OCI-LY1 (cell line): ENCODE data around the gene MYO18B.

Source experiments
- EZH2 ChIP-seq: fragments of 200-600 bp; sonication (generic), shearing (Covaris generic); IDR thresholded peaks from 2 replicates; pipeline ENCODE4 v1.8.0; 2017; ENCODE audit warnings: borderline replicate concordance, mixed run types, mild to moderate bottlenecking, antibody characterized with exemption, low read length, moderate library complexity, mixed read lengths
- TF ChIP-seq, protein P1 (sequence below): fragments of 200-600 bp; sonication (generic), shearing (Covaris generic); IDR thresholded peaks from 2 replicates; pipeline ENCODE4 v1.5.1; 2017; ENCODE audit warnings: mild to moderate bottlenecking, antibody characterized with exemption, low read length, moderate library complexity, mixed read lengths

DNA sequence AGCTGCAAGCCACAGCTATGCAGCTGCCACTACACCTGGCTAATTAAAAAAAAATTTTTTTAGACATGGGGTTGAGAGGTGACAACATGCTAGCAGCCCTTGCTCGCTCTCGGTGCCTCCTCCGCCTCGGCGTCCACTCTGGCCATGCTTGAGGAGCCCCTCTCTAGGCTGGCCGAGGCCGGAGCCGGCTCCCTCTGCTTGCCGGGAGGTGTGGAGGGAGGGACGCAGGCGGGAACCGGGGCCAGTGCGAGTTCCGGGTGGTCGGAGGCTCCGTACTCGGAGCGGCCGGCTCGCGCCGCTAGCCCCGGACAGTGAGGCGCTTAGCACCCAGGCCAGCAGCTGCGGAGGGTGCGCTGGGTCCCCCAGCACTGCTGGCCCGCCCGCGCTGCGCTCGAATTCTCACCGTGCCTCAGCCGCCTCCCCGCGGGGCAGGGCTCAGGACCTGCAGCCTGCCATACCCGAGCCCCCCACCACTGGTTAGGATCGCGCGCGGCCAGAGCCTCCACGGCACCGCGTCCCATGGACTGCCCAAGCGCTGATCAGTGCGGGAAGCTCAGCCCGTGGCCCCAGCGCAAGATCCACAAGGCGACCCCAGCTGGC is 10.7 kb downstream of the MYO18B start:
- no peak for TF ChIP-seq EZH2
- TF ChIP-seq, protein P1, sequence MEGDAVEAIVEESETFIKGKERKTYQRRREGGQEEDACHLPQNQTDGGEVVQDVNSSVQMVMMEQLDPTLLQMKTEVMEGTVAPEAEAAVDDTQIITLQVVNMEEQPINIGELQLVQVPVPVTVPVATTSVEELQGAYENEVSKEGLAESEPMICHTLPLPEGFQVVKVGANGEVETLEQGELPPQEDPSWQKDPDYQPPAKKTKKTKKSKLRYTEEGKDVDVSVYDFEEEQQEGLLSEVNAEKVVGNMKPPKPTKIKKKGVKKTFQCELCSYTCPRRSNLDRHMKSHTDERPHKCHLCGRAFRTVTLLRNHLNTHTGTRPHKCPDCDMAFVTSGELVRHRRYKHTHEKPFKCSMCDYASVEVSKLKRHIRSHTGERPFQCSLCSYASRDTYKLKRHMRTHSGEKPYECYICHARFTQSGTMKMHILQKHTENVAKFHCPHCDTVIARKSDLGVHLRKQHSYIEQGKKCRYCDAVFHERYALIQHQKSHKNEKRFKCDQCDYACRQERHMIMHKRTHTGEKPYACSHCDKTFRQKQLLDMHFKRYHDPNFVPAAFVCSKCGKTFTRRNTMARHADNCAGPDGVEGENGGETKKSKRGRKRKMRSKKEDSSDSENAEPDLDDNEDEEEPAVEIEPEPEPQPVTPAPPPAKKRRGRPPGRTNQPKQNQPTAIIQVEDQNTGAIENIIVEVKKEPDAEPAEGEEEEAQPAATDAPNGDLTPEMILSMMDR, result no peak
